Retina (tissue), 1 donor: ENCODE data around the gene DHFR.
"Not testable (repeated sequence)": the region's sequence is repeated elsewhere in the genome, so short reads cannot be mapped to it uniquely, and the experiment has no call there.

ENCODE experiments used
- DNase-seq: peaks from one replicate; pipeline ENCODE4 v3.0.0-alpha.2; 2016

The DHFR gene

GRCh38 chr5:80654391-80655230 lies at the start of gene DHFR, which contains the start of gene MSH3:
DHFR (minus strand) TSS chr5:80654983; CDS start chr5:80654489, 494 bp downstream.
MSH3 (plus strand) TSS chr5:80654652; CDS start chr5:80654728, 76 bp downstream.
- DNase-seq = peak; percentile 88

GRCh38 chr5:80704221-80704620 lies 49.4 kb upstream of the DHFR start:
- no peak for DNase-seq

GRCh38 chr5:80703747-80704146 lies 49.0 kb upstream of the DHFR start:
- DNase-seq = no peak

- DNase-seq = no peak
Observed at GRCh38 chr5:80703291-80703690, 48.5 kb upstream of the DHFR start.

GRCh38 chr5:80701597-80701996 lies 46.8 kb upstream of the DHFR start:
- no peak for DNase-seq

- no peak for DNase-seq
Observed at GRCh38 chr5:80698369-80698768, 43.6 kb upstream of the DHFR start.

- DNase-seq = no peak
Observed at GRCh38 chr5:80697100-80697499, 42.3 kb upstream of the DHFR start.

- DNase-seq = no peak
Observed at GRCh38 chr5:80696450-80696849, 41.7 kb upstream of the DHFR start.

- no peak for DNase-seq
Observed at GRCh38 chr5:80695666-80696065, 40.9 kb upstream of the DHFR start.

GRCh38 chr5:80689627-80690026 lies 34.8 kb upstream of the DHFR start:
- DNase-seq = no peak

GRCh38 chr5:80688648-80689420 lies 34.1 kb upstream of the DHFR start:
- no peak for DNase-seq

GRCh38 chr5:80686757-80687156 lies 32.0 kb upstream of the DHFR start:
- no peak for DNase-seq

GRCh38 chr5:80676706-80677105 lies 21.9 kb upstream of the DHFR start:
- DNase-seq = no peak

GRCh38 chr5:80672140-80672736 lies 17.5 kb upstream of the DHFR start:
- peak; percentile 40 for DNase-seq

- DNase-seq = no peak
Observed at GRCh38 chr5:80668016-80668969, 13.5 kb upstream of the DHFR start.

- DNase-seq = no peak
Observed at GRCh38 chr5:80667384-80667783, 12.6 kb upstream of the DHFR start.

- DNase-seq = no peak
Observed at GRCh38 chr5:80665057-80665456, 10.3 kb upstream of the DHFR start.

GRCh38 chr5:80662108-80662507 lies 7.3 kb upstream of the DHFR start:
- DNase-seq = no peak

GRCh38 chr5:80660661-80661060 lies 5.9 kb upstream of the DHFR start:
- not testable (repeated sequence) for DNase-seq

- DNase-seq = no peak
Observed at GRCh38 chr5:80659106-80659505, 4.3 kb upstream of the DHFR start.

- DNase-seq = no peak
Observed at GRCh38 chr5:80656425-80656824, 1.6 kb upstream of the DHFR start.

GRCh38 chr5:80655231-80655774 lies 520 bp upstream of the DHFR start:
- DNase-seq = no peak
